Transverse colon (tissue), 4 donors: Measurements from ENCODE around the gene GLT8D2.

Experiments used
- CTCF ChIP-seq, 5 experiments: fragments of 200-600 bp in 3 of 5; fragments of 450-650 bp in 2 of 5; sonication (generic) in 3 of 5; IDR thresholded peaks; 1 replicate in 2 of 5; 2 replicates in 3 of 5; pipeline ENCODE4 v1.5.1; 2016 to 2017; ENCODE audit warnings: antibody characterized with exemption in 5 of 5, inconsistent platforms in 3 of 5, mild to moderate bottlenecking in 2 of 5, moderate library complexity in 1 of 5
- EP300 ChIP-seq: sonication (generic); formaldehyde crosslinking; IDR thresholded peaks from one replicate; pipeline ENCODE4 v1.6.1; 2017; ENCODE audit warnings: antibody characterized with exemption, low read depth
- POLR2A ChIP-seq: fragments of 450-650 bp; IDR thresholded peaks from one replicate; pipeline ENCODE4 v1.6.1; 2016; ENCODE audit warnings: antibody characterized with exemption, mild to moderate bottlenecking, moderate library complexity
- POLR2AphosphoS5 ChIP-seq, 3 donors: sonication (generic); formaldehyde crosslinking; IDR thresholded peaks; one replicate each; pipeline ENCODE4 v1.6.1; 2016; ENCODE audit warnings: antibody characterized with exemption in 3 of 3

DNA sequence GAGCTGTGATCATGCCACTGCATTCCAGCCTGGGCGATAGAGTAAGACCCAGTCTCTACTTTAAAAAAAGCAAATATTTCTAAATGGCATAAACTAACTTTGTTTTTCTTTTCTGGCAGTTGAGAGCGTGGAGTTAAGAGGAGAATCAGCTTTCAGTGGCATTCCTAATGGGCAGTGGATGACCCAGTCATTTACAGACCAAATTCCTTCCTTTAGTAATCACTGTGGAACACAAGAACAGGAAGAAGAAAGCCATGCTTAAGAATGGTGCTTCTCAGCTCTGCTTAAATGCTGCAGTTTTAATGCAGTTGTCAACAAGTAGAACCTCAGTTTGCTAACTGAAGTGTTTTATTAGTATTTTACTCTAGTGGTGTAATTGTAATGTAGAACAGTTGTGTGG is 63.2 kb downstream of the GLT8D2 start:
- no peak for TF ChIP-seq POLR2AphosphoS5 (IDR thresholded peaks at IDR 0.05)
- no peak for TF ChIP-seq CTCF (IDR thresholded peaks at IDR 0.05)
- TF ChIP-seq POLR2A = no peak
- TF ChIP-seq EP300 = no peak
